Activated CD4-positive, alpha-beta memory T cell treated with anti-CD3 and anti-CD28 coated beads for 36 hours (primary cell): ENCODE data around the gene PPFIA1. TPM values are rescaled to one million over a fixed set of nuclear protein-coding genes. Genes with fewer than 3 reads are reported as not detected.
"Not testable (repeated sequence)": the region's sequence is repeated elsewhere in the genome, so short reads cannot be mapped to it uniquely, and the experiment has no call there.

Experiments
- CTCF ChIA-PET: fragments of 350-600 bp; sonication (Branson Sonifier 250); formaldehyde crosslinking; loops from one replicate; lab custom pipeline; 2021; ENCODE audit warnings: antibody characterized with exemption, inconsistent platforms; lab: Charles Lee
- POLR2A ChIA-PET: fragments of 350-600 bp; sonication (Branson Sonifier 250); formaldehyde crosslinking; loops from one replicate; lab custom pipeline; 2021; ENCODE audit warnings: antibody characterized with exemption; lab: Charles Lee
- DNase-seq: peaks from one replicate; pipeline ENCODE4 v3.0.0-alpha.2; 2020
- H3K27ac Mint-ChIP-seq: one replicate; pipeline ENCODE4 v1.8.0; 2021; ENCODE audit warnings: mixed read lengths
- H3K27me3 Mint-ChIP-seq: one replicate; pipeline ENCODE4 v1.8.0; 2021; ENCODE audit warnings: mixed read lengths
- H3K36me3 Mint-ChIP-seq: one replicate; pipeline ENCODE4 v1.8.0; 2021; ENCODE audit warnings: mixed read lengths
- H3K4me1 Mint-ChIP-seq: one replicate; pipeline ENCODE4 v1.8.0; 2021; ENCODE audit warnings: low read depth, mixed read lengths
- H3K4me3 Mint-ChIP-seq: one replicate; pipeline ENCODE4 v1.8.0; 2021; ENCODE audit warnings: mild to moderate bottlenecking, mixed read lengths
- H3K9me3 Mint-ChIP-seq: one replicate; pipeline ENCODE4 v1.8.0; 2021; ENCODE audit warnings: mixed read lengths
- intact Hi-C: fragments of 100-400 bp; cut with micrococcal nuclease; formaldehyde crosslinking; loops from one replicate; pipeline ENCODE4 v1.15.1; 2023
- total RNA-seq, 2 experiments: library from RNA; stranded (reverse); gene quantifications; one replicate each; pipeline ENCODE4 v1.2.3, GENCODE V29; 2021

The PPFIA1 gene
- total RNA-seq, 2 experiments from 2014 or later: 23.1 to 26.7 TPM

DNA sequence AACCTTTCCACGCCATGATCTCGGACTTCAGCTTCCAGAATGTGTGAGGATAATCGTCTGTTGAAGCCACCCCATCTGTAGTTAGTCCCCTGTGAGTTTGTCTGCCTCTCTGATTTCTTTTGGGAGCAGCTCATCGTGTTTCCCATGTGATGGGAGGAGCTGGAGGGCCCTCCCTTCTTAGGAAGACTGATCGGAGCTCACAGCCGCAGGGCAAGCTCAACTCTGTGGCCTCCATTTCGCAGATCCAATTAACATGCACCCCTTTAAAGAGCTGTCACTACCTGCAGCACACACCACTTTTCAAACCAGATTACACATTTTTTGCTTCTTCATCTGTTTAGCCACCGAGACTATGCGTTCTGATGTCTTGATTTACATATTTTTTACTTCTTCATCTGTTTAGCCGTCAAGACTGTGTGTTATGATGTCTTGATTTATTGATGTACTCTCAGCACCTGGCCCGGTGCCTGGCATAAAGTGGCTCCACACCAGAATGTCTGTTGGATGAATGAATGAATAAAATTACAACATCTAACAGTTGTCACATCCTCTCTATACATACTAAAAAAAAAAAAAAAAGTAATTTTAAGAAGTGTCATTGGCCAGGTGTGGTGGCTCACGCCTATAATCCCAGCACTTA, 14.9 kb upstream of the PPFIA1 start:
- no peaks in the 10 kb centered on the region for H3K4me1 Mint-ChIP-seq
- H3K9me3 Mint-ChIP-seq: no peaks in the 10 kb centered on the region
- CTCF ChIA-PET: no interaction called here
- no peak for DNase-seq
- intact Hi-C loops: no loop called here
- no peak overlapping the region for H3K4me3 Mint-ChIP-seq
- POLR2A ChIA-PET: no interaction called here
- no peak overlapping the region for H3K27ac Mint-ChIP-seq
- peaks cover 1% of the 10 kb centered on the region for H3K27me3 Mint-ChIP-seq
- H3K36me3 Mint-ChIP-seq: no peaks in the 10 kb centered on the region

DNA sequence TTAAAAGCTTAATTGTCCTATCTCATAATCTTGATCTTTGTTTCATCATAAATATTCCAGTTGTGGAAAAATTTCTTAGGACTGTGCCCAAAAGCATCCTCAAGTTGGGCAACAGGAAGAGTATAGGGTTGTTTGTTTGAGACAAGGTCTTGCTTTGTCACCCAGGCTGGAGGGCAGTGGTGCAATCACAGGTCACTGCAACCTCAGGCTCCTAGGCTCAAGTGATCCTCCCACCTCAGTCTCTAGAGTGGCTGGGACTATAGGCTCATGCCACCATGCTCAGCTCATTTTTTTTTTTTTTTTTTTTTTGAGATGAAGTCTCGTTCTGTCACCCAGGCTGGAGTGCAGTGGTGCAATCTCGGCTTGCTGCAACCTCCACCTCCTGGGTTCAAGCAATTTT, 11.4 kb upstream of the PPFIA1 start:
- H3K4me1 Mint-ChIP-seq, H3K27me3 Mint-ChIP-seq, H3K27ac Mint-ChIP-seq, POLR2A ChIA-PET, CTCF ChIA-PET, DNase-seq, H3K9me3 Mint-ChIP-seq, H3K36me3 Mint-ChIP-seq, H3K4me3 Mint-ChIP-seq, intact Hi-C loops: not testable (repeated sequence)

DNA sequence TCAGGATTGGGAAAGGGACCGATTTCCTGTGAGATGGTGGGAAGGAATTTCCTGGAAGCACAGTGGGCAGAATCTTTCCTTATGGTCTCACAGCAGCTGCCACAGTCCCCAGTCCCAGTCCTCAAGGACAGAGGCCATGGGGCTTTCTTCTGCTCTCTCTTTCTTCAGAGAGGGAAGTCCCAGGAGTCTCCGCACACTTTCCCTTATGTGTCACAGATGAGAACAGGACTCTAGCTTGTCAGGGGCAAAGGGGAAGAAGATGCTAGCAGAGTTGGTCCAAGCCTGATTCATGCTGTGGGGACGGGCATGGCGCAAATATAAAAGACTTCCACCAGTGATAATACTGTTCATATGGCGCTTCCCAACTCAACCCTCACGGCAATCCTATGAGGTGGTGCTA, 7.5 kb upstream of the PPFIA1 start:
- no peaks in the 10 kb centered on the region for H3K9me3 Mint-ChIP-seq
- ChIA-PET POLR2A (no interaction called here), CTCF (no interaction called here)
- no peaks in the 10 kb centered on the region for H3K4me1 Mint-ChIP-seq
- H3K4me3 Mint-ChIP-seq: no peak overlapping the region
- no peaks in the 10 kb centered on the region for H3K36me3 Mint-ChIP-seq
- H3K27ac Mint-ChIP-seq: no peak overlapping the region
- H3K27me3 Mint-ChIP-seq: peaks cover 14% of the 10 kb centered on the region
- no peak for DNase-seq
- intact Hi-C loops: no loop called here

DNA sequence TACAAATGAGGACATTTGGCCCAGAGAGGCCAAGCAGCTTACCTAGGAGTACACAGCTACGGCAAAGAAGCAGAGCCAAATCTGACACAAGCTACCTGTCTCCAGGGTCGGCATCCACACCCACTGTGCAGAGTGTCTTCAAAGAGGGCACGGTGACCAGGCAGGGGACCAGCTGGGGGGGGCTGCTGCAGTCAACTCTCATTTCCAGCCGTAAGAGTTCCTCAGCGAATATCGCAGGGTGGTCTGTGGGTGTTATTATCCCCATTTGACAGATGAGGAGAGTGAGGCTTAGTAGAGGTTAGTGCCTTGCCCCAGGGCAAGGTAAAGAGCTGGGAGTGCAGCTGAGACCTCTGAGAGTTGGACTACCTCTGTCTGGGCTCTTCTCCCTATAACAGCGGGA, 7.1 kb upstream of the PPFIA1 start:
- Mint-ChIP-seq H3K4me3 (no peak overlapping the region), H3K27ac (no peak overlapping the region), H3K36me3 (no peaks in the 10 kb centered on the region), H3K9me3 (no peaks in the 10 kb centered on the region), H3K27me3 (peaks cover 16% of the 10 kb centered on the region), H3K4me1 (no peaks in the 10 kb centered on the region)
- intact Hi-C loops: no loop called here
- no peak for DNase-seq
- POLR2A ChIA-PET: no interaction called here
- CTCF ChIA-PET: no interaction called here

DNA sequence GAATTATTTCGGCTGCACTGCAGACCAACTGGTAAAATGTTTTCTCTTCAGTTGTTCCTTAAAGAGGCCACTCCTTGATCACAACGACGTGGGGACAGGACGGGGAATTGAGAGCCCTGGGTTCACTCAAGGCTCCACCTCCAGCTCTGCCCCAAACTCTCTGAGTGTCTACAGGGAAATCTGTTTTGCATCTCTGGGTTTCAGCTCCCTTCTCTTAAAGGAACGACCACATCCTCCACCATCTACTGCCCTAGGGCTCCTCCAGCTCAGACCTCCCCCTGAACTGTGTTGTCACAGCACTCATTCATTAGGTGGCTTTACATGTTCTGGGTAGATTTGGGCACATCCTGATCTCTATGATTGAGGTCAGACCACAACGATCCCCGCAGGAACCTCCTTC, 5.1 kb upstream of the PPFIA1 start:
- Mint-ChIP-seq H3K4me1 (peaks cover 9% of the 10 kb centered on the region), H3K36me3 (no peaks in the 10 kb centered on the region), H3K4me3 (no peak overlapping the region), H3K9me3 (no peaks in the 10 kb centered on the region), H3K27me3 (peaks cover 16% of the 10 kb centered on the region), H3K27ac (no peak overlapping the region)
- POLR2A ChIA-PET: no interaction called here
- intact Hi-C loops: no loop called here
- CTCF ChIA-PET: no interaction called here
- DNase-seq: no peak

DNA sequence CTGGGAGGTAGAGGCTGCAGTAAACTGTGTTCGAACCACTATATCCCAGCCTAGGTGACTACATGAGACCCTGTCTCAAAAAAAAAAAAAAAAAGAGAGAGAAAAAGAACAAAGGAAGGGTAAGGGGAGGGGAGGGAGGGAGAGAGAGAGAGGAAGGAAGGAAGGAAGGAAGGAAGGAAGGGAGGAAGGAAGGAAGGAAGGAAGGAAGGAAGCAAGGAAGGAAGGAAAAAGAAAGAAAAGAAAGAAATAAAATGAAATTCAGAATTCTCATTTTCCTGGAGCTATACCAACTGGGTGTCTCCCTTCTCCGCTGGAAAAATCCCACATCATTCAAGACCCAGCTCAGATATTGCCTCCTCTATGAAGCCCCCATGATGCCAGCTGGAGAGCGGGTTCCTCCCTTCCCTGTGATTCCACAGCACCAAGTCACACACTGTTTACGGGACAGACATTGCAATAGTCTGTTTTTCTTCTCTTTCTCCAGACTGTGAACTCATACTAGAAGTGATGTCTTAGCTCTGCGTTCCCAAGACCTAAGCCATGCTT, 3.0 kb upstream of the PPFIA1 start:
- DNase-seq: no peak
- Mint-ChIP-seq H3K4me1 (peaks cover 20% of the 10 kb centered on the region), H3K27ac (no peak overlapping the region), H3K27me3 (peaks cover 16% of the 10 kb centered on the region), H3K36me3 (peaks cover 4% of the 10 kb centered on the region), H3K4me3 (no peak overlapping the region), H3K9me3 (no peaks in the 10 kb centered on the region)
- POLR2A ChIA-PET: no interaction called here
- CTCF ChIA-PET: no interaction called here
- intact Hi-C loops: no loop called here

DNA sequence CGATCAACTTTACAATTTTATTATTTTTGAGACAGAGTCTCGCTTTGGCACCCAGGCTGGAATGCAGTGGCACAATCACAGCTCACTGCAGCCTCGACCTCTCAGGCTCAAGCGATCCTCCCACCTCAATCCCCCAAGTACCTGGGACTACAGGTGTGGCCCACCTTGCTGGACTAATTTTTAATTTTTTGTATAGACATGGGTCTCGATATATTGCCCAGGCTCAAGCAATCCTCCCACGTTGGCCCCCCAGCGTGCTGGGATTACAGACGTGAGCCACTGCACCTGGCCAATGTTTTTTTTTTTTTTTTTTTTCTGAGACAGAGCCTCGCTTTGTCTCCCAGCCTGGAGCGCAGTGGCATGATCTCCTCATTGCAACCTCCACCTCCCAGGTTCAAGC, 2.0 kb upstream of the PPFIA1 start:
- H3K4me1 Mint-ChIP-seq: peaks cover 27% of the 10 kb centered on the region
- ChIA-PET CTCF (no interaction called here), POLR2A (interaction anchor here (1.1 kb wide), 1 partner anchor 64 kb away, joined by 4 read pairs; no protein-coding TSS in a partner anchor)
- intact Hi-C loops: no loop called here
- no peak overlapping the region for H3K27ac Mint-ChIP-seq
- H3K36me3 Mint-ChIP-seq: peaks cover 4% of the 10 kb centered on the region
- no peak for DNase-seq
- no peak overlapping the region for H3K4me3 Mint-ChIP-seq
- H3K9me3 Mint-ChIP-seq: no peaks in the 10 kb centered on the region
- peaks cover 16% of the 10 kb centered on the region for H3K27me3 Mint-ChIP-seq

DNA sequence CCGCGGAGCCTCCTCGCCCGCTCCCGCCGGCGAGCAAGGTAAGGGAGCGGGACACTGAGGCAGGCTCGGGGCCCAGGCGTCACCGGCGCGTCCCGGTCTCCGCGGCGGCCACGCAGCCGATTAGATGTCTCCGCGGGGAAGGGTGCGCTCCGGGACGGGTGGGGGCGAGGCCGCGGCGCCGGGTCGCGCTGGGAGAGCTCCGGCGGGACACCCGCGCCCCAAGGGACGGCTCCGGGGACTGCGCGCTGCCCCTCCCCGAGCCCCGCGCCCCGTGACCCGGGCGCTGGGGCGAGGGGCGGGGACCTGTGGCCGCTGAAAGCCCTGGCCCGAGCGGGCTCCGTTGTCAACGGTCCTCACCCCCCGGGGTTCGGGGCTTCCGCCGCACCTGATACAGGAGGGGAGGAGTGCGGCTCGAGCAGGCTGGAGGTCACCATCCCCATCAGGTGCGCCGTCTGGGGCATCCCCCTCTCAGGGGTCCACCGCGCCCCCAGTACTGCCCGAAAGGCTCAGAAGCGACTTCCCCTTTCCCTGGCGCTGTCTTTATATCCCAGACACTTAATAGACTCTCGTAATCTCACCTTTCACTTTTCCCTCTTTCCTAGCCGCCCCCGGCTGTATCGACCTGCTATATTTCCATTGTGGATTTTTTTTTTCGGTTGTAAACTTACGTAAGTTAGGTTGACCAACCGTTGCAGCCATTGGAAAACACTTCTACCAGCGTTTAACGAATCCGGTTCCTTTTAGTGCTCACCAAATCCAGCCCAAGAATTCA, 573 bp downstream of the PPFIA1 start:
- ChIA-PET POLR2A (interaction anchor here (1.4 kb wide), 1 partner anchor 68 kb away, joined by 3 read pairs; the partner anchor contains the start of gene FADD), CTCF (interaction anchor here (2.0 kb wide), 1 partner anchor 67 kb away, joined by 7 read pairs; no protein-coding TSS in a partner anchor)
- H3K36me3 Mint-ChIP-seq: peaks cover 18% of the 10 kb centered on the region
- intact Hi-C loops: loop anchor here (1.0 to 2.0 kb wide), 2 partner anchors 67 to 128 kb away; partner anchors contain the start of gene CTTN
- no peaks in the 10 kb centered on the region for H3K9me3 Mint-ChIP-seq
- peaks cover 49% of the 10 kb centered on the region for H3K4me1 Mint-ChIP-seq
- H3K4me3 Mint-ChIP-seq: peak overlapping the region; percentile 88
- no peak overlapping the region for H3K27ac Mint-ChIP-seq
- peaks cover 5% of the 10 kb centered on the region for H3K27me3 Mint-ChIP-seq
- peak; percentile 59 for DNase-seq

DNA sequence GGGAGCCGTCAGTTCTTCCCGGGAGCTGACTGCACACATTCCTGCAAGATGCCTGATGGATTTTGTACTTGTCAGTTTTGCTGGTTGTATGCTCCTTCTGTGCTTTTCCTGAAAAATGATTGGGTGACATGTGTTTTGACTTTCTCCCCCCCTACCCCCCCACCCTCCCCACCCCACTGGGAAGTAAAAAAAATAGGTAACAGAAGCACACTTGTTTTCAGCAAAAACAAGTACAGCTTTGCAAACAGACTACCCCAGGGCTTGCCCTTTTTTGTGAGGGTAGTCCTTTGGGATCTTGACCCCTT, 1.1 kb downstream of the PPFIA1 start:
- H3K27me3 Mint-ChIP-seq: peaks cover 5% of the 10 kb centered on the region
- no peak for DNase-seq
- no peak overlapping the region for H3K27ac Mint-ChIP-seq
- H3K36me3 Mint-ChIP-seq: peaks cover 20% of the 10 kb centered on the region
- H3K9me3 Mint-ChIP-seq: no peaks in the 10 kb centered on the region
- peaks cover 52% of the 10 kb centered on the region for H3K4me1 Mint-ChIP-seq
- intact Hi-C loops: loop anchor here (2.0 kb wide), 1 partner anchor 127 kb away; the partner anchor contains the start of gene CTTN
- ChIA-PET POLR2A (no interaction called here), CTCF (interaction anchor here (2.0 kb wide), 1 partner anchor 67 kb away, joined by 7 read pairs; no protein-coding TSS in a partner anchor)
- H3K4me3 Mint-ChIP-seq: peak overlapping the region; percentile 88

DNA sequence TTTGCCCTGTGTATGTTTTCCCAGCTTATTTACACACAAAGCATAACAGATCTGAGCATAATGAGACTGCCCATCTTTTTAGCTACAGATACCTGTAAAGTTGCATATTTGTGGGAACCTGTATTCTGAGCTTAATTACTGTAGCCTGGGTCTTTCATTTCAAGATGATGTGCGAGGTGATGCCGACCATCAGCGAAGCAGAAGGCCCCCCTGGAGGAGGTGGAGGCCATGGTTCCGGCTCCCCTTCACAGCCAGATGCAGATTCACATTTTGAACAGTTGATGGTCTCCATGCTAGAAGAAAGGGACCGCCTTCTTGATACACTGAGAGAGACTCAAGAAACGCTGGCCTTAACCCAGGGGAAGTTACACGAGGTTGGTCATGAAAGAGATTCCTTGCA, 1.5 kb downstream of the PPFIA1 start:
- Mint-ChIP-seq H3K27ac (no peak overlapping the region), H3K27me3 (peaks cover 5% of the 10 kb centered on the region), H3K9me3 (no peaks in the 10 kb centered on the region), H3K36me3 (peaks cover 20% of the 10 kb centered on the region), H3K4me3 (peak overlapping the region; percentile 72), H3K4me1 (peaks cover 52% of the 10 kb centered on the region)
- intact Hi-C loops: no loop called here
- CTCF ChIA-PET: no interaction called here
- DNase-seq: no peak
- POLR2A ChIA-PET: no interaction called here

DNA sequence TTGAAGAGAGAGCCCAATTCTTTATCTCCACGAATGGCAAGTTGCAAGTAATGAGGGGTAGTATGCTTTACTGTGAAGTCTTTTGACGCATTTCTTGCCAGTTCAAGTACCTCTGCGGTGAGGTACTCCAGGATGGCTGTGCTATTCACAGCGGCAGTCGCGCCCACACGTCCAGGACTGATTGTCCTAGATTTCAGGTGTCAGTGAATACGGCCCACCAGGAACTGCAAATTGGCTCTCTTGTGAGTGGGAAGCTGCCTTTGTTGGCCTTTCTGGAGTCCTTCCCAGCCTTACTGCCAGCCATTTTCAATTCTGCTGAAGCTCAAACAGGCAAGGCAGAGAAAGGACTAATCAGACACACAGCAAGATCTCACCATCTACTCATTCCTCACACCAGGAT, 8.5 kb downstream of the PPFIA1 start:
- POLR2A ChIA-PET: no interaction called here
- no peak overlapping the region for H3K27ac Mint-ChIP-seq
- H3K4me3 Mint-ChIP-seq: no peak overlapping the region
- intact Hi-C loops: no loop called here
- DNase-seq: no peak
- no peaks in the 10 kb centered on the region for H3K27me3 Mint-ChIP-seq
- peaks cover 32% of the 10 kb centered on the region for H3K4me1 Mint-ChIP-seq
- CTCF ChIA-PET: no interaction called here
- H3K9me3 Mint-ChIP-seq: no peaks in the 10 kb centered on the region
- H3K36me3 Mint-ChIP-seq: peaks cover 44% of the 10 kb centered on the region

DNA sequence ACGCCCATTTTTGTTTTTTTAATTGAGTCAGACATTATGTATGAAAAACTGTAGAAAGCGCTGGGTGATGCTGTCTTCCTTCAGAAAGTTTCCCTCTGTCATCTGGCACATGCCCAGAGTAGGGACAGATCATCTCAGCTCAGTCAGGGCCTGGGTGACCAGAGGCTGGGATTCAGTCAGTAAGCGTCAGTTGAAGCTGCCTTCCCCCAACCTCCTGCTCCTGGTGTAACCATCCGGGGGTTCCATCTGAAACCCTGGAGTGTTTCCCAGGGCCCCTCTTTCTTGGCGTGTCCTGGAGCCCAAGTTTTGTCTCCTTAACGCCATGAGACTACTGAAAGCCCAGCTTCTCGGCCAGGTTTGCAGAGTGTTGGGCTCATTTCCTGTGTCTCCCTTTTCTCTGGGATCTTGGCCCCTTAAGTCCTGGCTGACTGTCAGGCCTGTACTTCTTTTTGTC, 10.7 kb downstream of the PPFIA1 start:
- no peaks in the 10 kb centered on the region for H3K9me3 Mint-ChIP-seq
- ChIA-PET CTCF (no interaction called here), POLR2A (no interaction called here)
- peaks cover 45% of the 10 kb centered on the region for H3K36me3 Mint-ChIP-seq
- no peak overlapping the region for H3K27ac Mint-ChIP-seq
- no peak for DNase-seq
- intact Hi-C loops: no loop called here
- peaks cover 12% of the 10 kb centered on the region for H3K4me1 Mint-ChIP-seq
- no peak overlapping the region for H3K4me3 Mint-ChIP-seq
- H3K27me3 Mint-ChIP-seq: no peaks in the 10 kb centered on the region
